DOHH2 (cell line): ENCODE results near the gene AGK.

Experiments used
- H3F3A ChIP-seq: fragments of 200-600 bp; sonication (generic), shearing (Covaris generic); 2 replicates; pipeline ENCODE4 v1.6.0; 2016; ENCODE audit warnings: antibody characterized with exemption, mild to moderate bottlenecking; ENCODE audit not compliant: control insufficient read depth, insufficient read depth
- H3K27ac ChIP-seq: fragments of 200-600 bp; sonication (generic); 2 replicates; pipeline ENCODE4 v1.5.1; 2014; ENCODE audit warnings: low read depth, mild to moderate bottlenecking, low read length, moderate library complexity
- H3K27me3 ChIP-seq: fragments of 200-600 bp; sonication (generic); 2 replicates; pipeline ENCODE4 v1.6.1; 2014; ENCODE audit warnings: mild to moderate bottlenecking, low read length, mixed read lengths; ENCODE audit not compliant: control insufficient read depth
- H3K36me3 ChIP-seq: fragments of 200-600 bp; sonication (generic); 2 replicates; pipeline ENCODE4 v1.6.1; 2014; ENCODE audit warnings: mild to moderate bottlenecking, low read length, moderate library complexity, mixed read lengths; ENCODE audit not compliant: control insufficient read depth
- H3K4me1 ChIP-seq: fragments of 200-600 bp; sonication (generic); 2 replicates; pipeline ENCODE4 v1.6.1; 2014; ENCODE audit warnings: mild to moderate bottlenecking, low read length, mixed read lengths; ENCODE audit not compliant: control insufficient read depth
- H3K4me2 ChIP-seq: fragments of 200-600 bp; sonication (generic); 2 replicates; pipeline ENCODE4 v1.6.0; 2014; ENCODE audit warnings: mild to moderate bottlenecking, low read length, moderate library complexity
- H3K4me3 ChIP-seq: fragments of 200-600 bp; sonication (generic); 2 replicates; pipeline ENCODE4 v1.5.1; 2014; ENCODE audit warnings: mild to moderate bottlenecking, low read length, mixed read lengths
- H3K79me2 ChIP-seq: fragments of 200-600 bp; sonication (generic); 2 replicates; pipeline ENCODE4 v1.6.1; 2014; ENCODE audit warnings: mild to moderate bottlenecking, low read length, mixed read lengths; ENCODE audit not compliant: control insufficient read depth
- H3K9me2 ChIP-seq: fragments of 200-600 bp; sonication (generic); replicated peaks from 2 replicates; pipeline ENCODE4 v1.6.1; 2014; ENCODE audit warnings: mild to moderate bottlenecking, low read length, mixed read lengths; ENCODE audit not compliant: control insufficient read depth
- H3K9me3 ChIP-seq: fragments of 200-600 bp; sonication (generic); 2 replicates; pipeline ENCODE4 v1.6.1; 2014; ENCODE audit warnings: antibody characterized with exemption, low read length, mixed read lengths; ENCODE audit not compliant: control insufficient read depth, insufficient read depth
- H4K20me1 ChIP-seq: fragments of 200-600 bp; sonication (generic); 2 replicates; pipeline ENCODE4 v1.6.0; 2014; ENCODE audit warnings: low read depth, mild to moderate bottlenecking, antibody characterized with exemption, low read length, moderate library complexity; ENCODE audit not compliant: control insufficient read depth, insufficient read depth
- CTCF ChIP-seq: fragments of 200-600 bp; sonication (generic); IDR thresholded peaks from one replicate; pipeline ENCODE4 v1.5.1; 2014; ENCODE audit warnings: antibody characterized with exemption, mild to moderate bottlenecking, low read depth, low read length; ENCODE audit not compliant: poor library complexity, severe bottlenecking
- EZH2phosphoT487 ChIP-seq: fragments of 200-600 bp; sonication (generic); IDR thresholded peaks from 2 replicates; pipeline ENCODE4 v1.6.1; 2017; ENCODE audit warnings: borderline replicate concordance, mild to moderate bottlenecking, antibody characterized with exemption, low read length, moderate library complexity, mixed read lengths

Gene AGK

GRCh38 chr7:141558544-141559183, 7.5 kb downstream of the AGK start:
- H3F3A ChIP-seq = no peaks in the 10 kb centered on the region
- TF ChIP-seq CTCF = no peak
- no peak for TF ChIP-seq EZH2phosphoT487
- no peak overlapping the region for H3K4me3 ChIP-seq
- H4K20me1 ChIP-seq = no peaks in the 10 kb centered on the region
- peaks cover 9% of the 10 kb centered on the region; the same call in 1 of the 2 replicates for H3K9me3 ChIP-seq
- H3K79me2 ChIP-seq = peaks cover 18% of the 10 kb centered on the region
- H3K4me1 ChIP-seq = no peaks in the 10 kb centered on the region
- no peaks in the 10 kb centered on the region for H3K27me3 ChIP-seq
- H3K4me2 ChIP-seq = no peak overlapping the region
- no peaks in the 10 kb centered on the region for H3K9me2 ChIP-seq
- H3K36me3 ChIP-seq = peaks cover 77% of the 10 kb centered on the region
- H3K27ac ChIP-seq = no peak overlapping the region

GRCh38 chr7:141559961-141560360, 8.8 kb downstream of the AGK start:
- Histone ChIP-seq H4K20me1 (no peaks in the 10 kb centered on the region), H3K4me2 (no peak overlapping the region), H3K79me2 (peaks cover 14% of the 10 kb centered on the region), H3K9me2 (no peaks in the 10 kb centered on the region), H3K4me3 (no peak overlapping the region), H3K4me1 (no peaks in the 10 kb centered on the region), H3K27ac (no peak overlapping the region), H3F3A (no peaks in the 10 kb centered on the region), H3K9me3 (peaks cover 12% of the 10 kb centered on the region; the same call in 1 of the 2 replicates), H3K36me3 (peaks cover 88% of the 10 kb centered on the region), H3K27me3 (no peaks in the 10 kb centered on the region)
- TF ChIP-seq EZH2phosphoT487 (no peak), CTCF (no peak)

- Histone ChIP-seq H3K36me3 (peaks cover 89% of the 10 kb centered on the region), H3K9me2 (no peaks in the 10 kb centered on the region), H3F3A (no peaks in the 10 kb centered on the region), H3K27me3 (no peaks in the 10 kb centered on the region), H3K4me1 (no peaks in the 10 kb centered on the region), H4K20me1 (no peaks in the 10 kb centered on the region), H3K79me2 (peaks cover 14% of the 10 kb centered on the region), H3K9me3 (peaks cover 12% of the 10 kb centered on the region; the same call in 1 of the 2 replicates), H3K4me3 (no peak overlapping the region), H3K27ac (no peak overlapping the region), H3K4me2 (no peak overlapping the region)
- TF ChIP-seq EZH2phosphoT487 (no peak), CTCF (no peak)
Measured at GRCh38 chr7:141562036-141562435, 10.8 kb downstream of the AGK start.
